Erythroblast (primary cell): ENCODE measurements around the gene PEX16.
A peak's percentile ranks its signal among the peaks of the same experiment; 100 is the strongest.
"Not testable (repeated sequence)": the region's sequence is repeated elsewhere in the genome, so short reads cannot be mapped to it uniquely, and the experiment has no call there.

Source experiments
- DNase-seq, 2 experiments: peaks; one replicate each; lab custom pipeline; 2025; lab: John Stamatoyannopoulos, UW
- GATA1 ChIP-seq: IDR thresholded peaks from 2 replicates; pipeline ENCODE4 v1.6.1; 2011; ENCODE audit warnings: low read depth, mild to moderate bottlenecking, control low read depth, low read length, moderate library complexity
- POLR2A ChIP-seq: IDR thresholded peaks from 2 replicates; pipeline ENCODE4 v1.6.1; 2011; ENCODE audit warnings: mild to moderate bottlenecking, low read length

PEX16 gene

GRCh38 chr11:45918962-45919675 is 1.4 kb upstream of the PEX16 start:
- TF ChIP-seq GATA1 (no peak), POLR2A (no peak)
- no peak for DNase-seq

GRCh38 chr11:45918331-45918941 is 759 bp upstream of the PEX16 start:
- no peak for TF ChIP-seq POLR2A
- TF ChIP-seq GATA1, result no peak
- DNase-seq, result peak; percentile 68 to 73

GRCh38 chr11:45917286-45917622 is 423 bp downstream of the PEX16 start:
- peak in 1 of 2 experiments; percentile 52 for DNase-seq
- TF ChIP-seq GATA1, result no peak
- no peak for TF ChIP-seq POLR2A

GRCh38 chr11:45915446-45915845 is 2.2 kb downstream of the PEX16 start:
- TF ChIP-seq GATA1 (no peak), POLR2A (no peak)

GRCh38 chr11:45913942-45914635 is 3.6 kb downstream of the PEX16 start:
- TF ChIP-seq POLR2A (no peak), GATA1 (no peak)
- DNase-seq, result no peak

More at GRCh38 chr11:45915446-45915845, 2.2 kb downstream of the PEX16 start:
- DNase-seq, result no peak

GRCh38 chr11:45913514-45913913 is 4.2 kb downstream of the PEX16 start:
- DNase-seq, result no peak
- TF ChIP-seq GATA1 (no peak), POLR2A (no peak)

GRCh38 chr11:45910623-45911022 is 7.1 kb downstream of the PEX16 start:
- TF ChIP-seq POLR2A (no peak), GATA1 (no peak)
- DNase-seq, result no peak

GRCh38 chr11:45909594-45910475 is 7.8 kb downstream of the PEX16 start:
- DNase-seq, result no peak
- TF ChIP-seq GATA1 (no peak), POLR2A (no peak)

GRCh38 chr11:45907911-45908370 is 9.7 kb downstream of the PEX16 start:
- TF ChIP-seq GATA1 (no peak), POLR2A (no peak)
- DNase-seq, result no peak

- no peak for TF ChIP-seq GATA1
- peak; percentile 4 for TF ChIP-seq POLR2A
- no peak for DNase-seq
Measured at GRCh38 chr11:45906965-45907611, 10.6 kb downstream of the PEX16 start, which contains the start of gene FREY1. TSS of gene FREY1 (minus strand) at chr11:45907271. CDS start at chr11:45907245, 26 bp downstream.

GRCh38 chr11:45906096-45906682 is 11.5 kb downstream of the PEX16 start:
- no peak for DNase-seq
- no peak for TF ChIP-seq GATA1
- no peak for TF ChIP-seq POLR2A

GRCh38 chr11:45905576-45905975 is 12.1 kb downstream of the PEX16 start:
- not testable (repeated sequence) for DNase-seq
